ENCODE results near the gene RPIA.

Gene RPIA

GRCh38 chr2:88654714-88655113, 36.8 kb upstream of the RPIA start:
- Histone ChIP-seq H3K27ac (ENCODE audit: low read length) (no peak overlapping the region), H4K20me1 (ENCODE audit: insufficient read depth, low read length) (no peaks in the 10 kb centered on the region), H2AFZ (ENCODE audit: low read depth, low read length) (no peak overlapping the region)

GRCh38 chr2:88656690-88657089, 34.8 kb upstream of the RPIA start:
- no peaks in the 10 kb centered on the region for H3K4me1 ChIP-seq (ENCODE audit: low read length)
- TF ChIP-seq CTCF (IDR thresholded peaks at IDR 0.05; ENCODE audit: low read depth, low read length) (no peak), EZH2phosphoT487 (IDR thresholded peaks at IDR 0.05; ENCODE audit: low read depth) (no peak)
- H3K9ac ChIP-seq (ENCODE audit: low read length): no peak overlapping the region
- no peak overlapping the region for H3K27ac ChIP-seq (ENCODE audit: low read length)
- H3K79me2 ChIP-seq (ENCODE audit: low read length): no peaks in the 10 kb centered on the region
- no peak overlapping the region for H3K4me3 ChIP-seq (ENCODE audit: low read length)
- H2AFZ ChIP-seq (ENCODE audit: low read depth, low read length): no peak overlapping the region
- H3K9me3 ChIP-seq (ENCODE audit: insufficient read depth, low read length): no peaks in the 10 kb centered on the region
- H3K4me2 ChIP-seq (ENCODE audit: low read length): no peak overlapping the region
- no peaks in the 10 kb centered on the region for H4K20me1 ChIP-seq (ENCODE audit: insufficient read depth, low read length)
- H3K36me3 ChIP-seq (replicated peaks; ENCODE audit: low read depth, low read length): no peaks in the 10 kb centered on the region
- H3K27me3 ChIP-seq (ENCODE audit: low read depth, low read length): no peaks in the 10 kb centered on the region

More at GRCh38 chr2:88654714-88655113, 36.8 kb upstream of the RPIA start:
- Histone ChIP-seq H3K9me3 (ENCODE audit: insufficient read depth, low read length) (no peaks in the 10 kb centered on the region), H3K4me3 (ENCODE audit: low read length) (no peak overlapping the region), H3K4me1 (ENCODE audit: low read length) (no peaks in the 10 kb centered on the region), H3K27me3 (ENCODE audit: low read depth, low read length) (no peaks in the 10 kb centered on the region), H3K79me2 (ENCODE audit: low read length) (no peaks in the 10 kb centered on the region), H3K4me2 (ENCODE audit: low read length) (no peak overlapping the region), H3K9ac (ENCODE audit: low read length) (no peak overlapping the region), H3K36me3 (replicated peaks; ENCODE audit: low read depth, low read length) (no peaks in the 10 kb centered on the region)
- TF ChIP-seq CTCF (IDR thresholded peaks at IDR 0.05; ENCODE audit: low read depth, low read length) (no peak), EZH2phosphoT487 (IDR thresholded peaks at IDR 0.05; ENCODE audit: low read depth) (no peak)

- no peaks in the 10 kb centered on the region for H3K27me3 ChIP-seq (ENCODE audit: low read depth, low read length)
- H2AFZ ChIP-seq (ENCODE audit: low read depth, low read length): no peak overlapping the region
- H3K4me2 ChIP-seq (ENCODE audit: low read length): no peak overlapping the region
- H3K4me1 ChIP-seq (ENCODE audit: low read length): no peaks in the 10 kb centered on the region
- no peaks in the 10 kb centered on the region for H3K79me2 ChIP-seq (ENCODE audit: low read length)
- TF ChIP-seq EZH2phosphoT487 (IDR thresholded peaks at IDR 0.05; ENCODE audit: low read depth) (no peak), CTCF (IDR thresholded peaks at IDR 0.05; ENCODE audit: low read depth, low read length) (no peak)
- H3K27ac ChIP-seq (ENCODE audit: low read length): no peak overlapping the region
- H3K9ac ChIP-seq (ENCODE audit: low read length): no peak overlapping the region
- H3K36me3 ChIP-seq (replicated peaks; ENCODE audit: low read depth, low read length): no peaks in the 10 kb centered on the region
- H3K4me3 ChIP-seq (ENCODE audit: low read length): no peak overlapping the region
- no peaks in the 10 kb centered on the region for H4K20me1 ChIP-seq (ENCODE audit: insufficient read depth, low read length)
- H3K9me3 ChIP-seq (ENCODE audit: insufficient read depth, low read length): no peaks in the 10 kb centered on the region
Measured at GRCh38 chr2:88657131-88657530, 34.3 kb upstream of the RPIA start.

- H3K4me2 ChIP-seq (ENCODE audit: low read length): no peak overlapping the region
- H3K36me3 ChIP-seq (replicated peaks; ENCODE audit: low read depth, low read length): no peaks in the 10 kb centered on the region
- no peaks in the 10 kb centered on the region for H4K20me1 ChIP-seq (ENCODE audit: insufficient read depth, low read length)
- no peak overlapping the region for H3K9ac ChIP-seq (ENCODE audit: low read length)
- H3K27me3 ChIP-seq (ENCODE audit: low read depth, low read length): 0 out of 2 replicates have a peak, but pooled peaks cover 3% of the 10 kb centered on the region
- H3K79me2 ChIP-seq (ENCODE audit: low read length): no peaks in the 10 kb centered on the region
- H3K9me3 ChIP-seq (ENCODE audit: insufficient read depth, low read length): no peaks in the 10 kb centered on the region
- TF ChIP-seq CTCF (IDR thresholded peaks at IDR 0.05; ENCODE audit: low read depth, low read length) (no peak), EZH2phosphoT487 (IDR thresholded peaks at IDR 0.05; ENCODE audit: low read depth) (no peak)
- no peak overlapping the region for H3K27ac ChIP-seq (ENCODE audit: low read length)
- no peak overlapping the region for H3K4me3 ChIP-seq (ENCODE audit: low read length)
- no peak overlapping the region for H2AFZ ChIP-seq (ENCODE audit: low read depth, low read length)
- no peaks in the 10 kb centered on the region for H3K4me1 ChIP-seq (ENCODE audit: low read length)
Measured at GRCh38 chr2:88658326-88658725, 33.1 kb upstream of the RPIA start.

Measured in OCI-LY3 (cell line).